Stimulated activated naive CD4-positive, alpha-beta T cell treated with Interleukin-2 at 50 U/mL for 16 hours (primary cell): ENCODE results near the gene UBR3.
"Not testable (repeated sequence)": the region's sequence is repeated elsewhere in the genome, so short reads cannot be mapped to it uniquely, and the experiment has no call there.

Source experiments
- DNase-seq: peaks from one replicate; lab custom pipeline; 2025; lab: John Stamatoyannopoulos, UW

Gene UBR3

DNA sequence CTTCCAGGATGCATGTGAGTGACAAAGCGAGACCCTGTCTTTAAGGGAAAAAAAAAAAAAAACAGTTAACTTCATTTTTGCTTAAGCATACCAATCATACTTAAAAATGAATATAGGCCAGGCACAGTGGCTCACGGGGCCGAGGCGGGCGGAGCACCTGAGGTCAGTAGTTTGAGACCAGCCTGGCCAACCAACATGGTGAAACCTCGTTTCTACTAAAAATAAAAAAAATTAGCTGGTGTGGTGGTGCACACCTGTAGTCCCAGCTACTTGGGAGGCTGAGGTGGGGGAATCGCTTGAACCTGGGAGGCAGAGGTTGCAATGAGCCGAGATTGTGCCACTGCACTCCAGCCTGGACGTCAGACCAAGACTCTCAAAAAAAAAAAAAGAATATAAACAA lies 44.1 kb downstream of the UBR3 start:
- DNase-seq, result not testable (repeated sequence)

DNA sequence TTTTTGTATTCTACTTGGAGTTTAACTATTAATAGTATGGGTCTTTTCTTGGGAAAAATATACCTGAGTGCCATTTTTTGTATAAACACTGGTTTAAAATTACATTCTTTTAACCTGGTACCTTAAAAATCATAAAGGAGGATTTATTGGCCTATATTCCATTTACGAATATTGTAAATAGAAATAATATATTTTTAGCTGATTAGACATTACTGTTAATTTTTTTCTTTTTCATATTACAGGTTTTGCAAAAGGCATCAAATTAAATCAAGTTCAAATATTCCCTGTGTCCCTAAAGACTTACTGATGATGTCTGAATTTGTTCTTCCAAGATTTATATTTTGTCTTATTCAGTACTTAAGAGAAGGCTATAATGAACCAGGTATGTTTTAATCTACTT lies 44.7 kb downstream of the UBR3 start:
- DNase-seq, result no peak

DNA sequence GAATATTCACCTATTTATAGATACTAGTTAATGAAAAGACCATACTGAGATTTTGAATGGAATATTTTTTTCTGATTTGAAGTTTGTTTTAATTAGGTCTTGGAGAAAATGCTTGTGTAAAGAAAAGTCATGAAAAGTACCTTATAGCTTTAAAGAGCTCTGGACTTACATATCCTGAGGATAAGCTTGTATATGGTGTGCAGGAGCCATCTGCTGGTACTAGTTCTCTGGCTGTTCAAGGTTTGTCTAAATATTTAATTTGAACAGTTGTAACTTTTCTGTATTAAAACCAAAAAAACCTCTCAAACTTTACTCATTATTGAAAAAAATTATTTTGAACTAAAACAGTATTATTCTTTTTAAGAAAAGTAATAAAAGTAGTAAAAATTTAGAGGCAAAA lies 50.1 kb downstream of the UBR3 start:
- no peak for DNase-seq

DNA sequence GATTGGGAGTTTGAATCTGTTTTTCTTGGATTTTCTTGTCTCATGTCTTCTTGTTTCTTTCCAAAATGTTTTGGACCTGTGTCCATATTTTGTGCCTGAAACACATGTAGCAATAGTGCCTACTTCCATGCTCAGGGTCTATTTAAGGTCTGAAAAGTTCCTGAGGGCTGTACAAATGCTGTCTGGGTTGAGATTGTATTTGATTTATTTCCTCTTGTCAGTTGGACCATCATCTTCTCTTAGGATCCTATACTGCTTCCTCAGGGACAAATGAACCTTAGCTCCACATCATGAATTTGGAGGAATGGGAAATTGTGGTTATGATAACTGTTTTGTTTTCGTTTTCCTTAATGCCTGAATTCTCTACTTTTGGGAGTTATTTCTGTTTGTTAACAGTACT lies 59.9 kb downstream of the UBR3 start:
- no peak for DNase-seq

DNA sequence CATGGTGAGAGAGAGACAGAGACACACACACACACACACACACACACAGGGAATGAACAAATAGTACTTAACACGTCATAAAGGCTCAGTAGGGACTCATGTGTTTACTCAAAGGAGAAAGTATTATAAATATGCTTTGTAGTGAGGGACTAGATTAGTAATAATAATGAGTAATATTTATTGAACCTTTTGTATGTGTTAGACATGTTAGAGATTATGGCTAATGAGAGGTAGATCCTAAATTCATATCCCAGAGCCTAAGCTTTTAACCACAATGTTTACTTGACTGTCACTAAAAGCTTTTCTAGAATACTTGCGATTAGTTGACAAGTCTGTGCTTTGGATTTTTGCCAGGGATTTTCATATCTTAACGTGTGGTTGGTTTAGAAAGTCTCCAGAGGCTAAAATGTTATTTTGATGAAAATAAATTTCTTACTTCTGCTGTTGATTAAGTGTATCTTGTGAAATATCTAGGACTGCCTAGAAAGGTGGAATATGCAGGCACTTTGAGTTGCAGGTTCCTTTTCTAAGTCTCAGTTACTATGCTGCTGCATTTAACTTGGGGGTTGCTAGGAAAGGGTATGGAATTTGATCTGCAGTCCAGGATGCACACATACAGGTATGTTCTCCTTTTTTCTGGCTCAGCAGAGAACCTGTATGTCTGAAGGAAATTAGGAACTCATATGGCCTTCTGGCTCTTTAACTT lies 64.5 kb downstream of the UBR3 start:
- no peak for DNase-seq

DNA sequence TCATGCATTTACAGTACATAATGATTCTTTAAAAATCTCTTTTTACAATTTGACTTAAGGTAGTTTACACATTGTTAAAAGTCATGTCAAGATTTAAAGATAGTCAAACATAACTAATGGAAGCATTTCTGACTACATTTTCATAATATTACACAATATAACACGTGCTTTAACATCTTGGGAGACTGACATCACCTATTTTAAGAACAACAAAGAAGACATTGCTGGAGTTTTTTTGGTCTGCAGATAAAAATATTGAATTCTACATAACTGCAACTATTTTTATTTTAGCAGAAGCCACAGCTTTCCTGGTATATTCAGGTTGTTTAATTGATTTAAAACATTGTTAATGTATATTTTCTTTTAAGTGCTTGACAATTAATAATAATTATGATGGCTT lies 65.7 kb downstream of the UBR3 start:
- DNase-seq, result no peak

DNA sequence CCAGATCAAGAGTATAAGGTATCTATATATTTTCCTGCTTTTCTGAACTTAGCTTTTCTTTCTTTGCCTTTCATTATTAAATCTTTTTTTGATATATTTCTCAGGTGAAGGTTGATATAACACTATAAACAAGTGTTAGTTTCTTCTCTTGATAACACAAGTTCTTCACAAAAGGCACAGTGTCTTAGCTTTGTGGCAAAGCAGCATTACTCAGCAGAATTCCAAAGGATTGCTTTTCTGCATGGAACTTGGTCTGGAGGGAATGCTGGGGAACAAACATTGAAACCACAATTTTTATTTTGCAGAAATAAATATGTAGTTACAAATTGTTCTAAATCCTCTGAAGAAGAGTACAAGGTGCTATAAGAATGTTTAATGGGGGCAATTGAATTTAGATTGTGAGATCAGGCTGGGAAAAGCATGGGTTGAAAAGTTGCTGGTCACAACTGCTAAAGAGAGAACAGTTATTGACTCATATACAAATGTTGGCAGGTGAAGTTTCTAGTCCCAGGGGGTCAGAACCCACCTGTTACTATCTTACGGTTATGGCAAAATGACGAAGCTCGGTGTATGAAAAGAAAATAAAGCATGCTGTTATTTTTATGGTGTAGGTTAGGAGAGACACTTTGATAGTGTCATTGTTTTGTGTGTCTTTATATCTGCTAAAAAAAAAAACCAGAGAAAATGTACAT lies 68.2 kb downstream of the UBR3 start:
- DNase-seq, result no peak

DNA sequence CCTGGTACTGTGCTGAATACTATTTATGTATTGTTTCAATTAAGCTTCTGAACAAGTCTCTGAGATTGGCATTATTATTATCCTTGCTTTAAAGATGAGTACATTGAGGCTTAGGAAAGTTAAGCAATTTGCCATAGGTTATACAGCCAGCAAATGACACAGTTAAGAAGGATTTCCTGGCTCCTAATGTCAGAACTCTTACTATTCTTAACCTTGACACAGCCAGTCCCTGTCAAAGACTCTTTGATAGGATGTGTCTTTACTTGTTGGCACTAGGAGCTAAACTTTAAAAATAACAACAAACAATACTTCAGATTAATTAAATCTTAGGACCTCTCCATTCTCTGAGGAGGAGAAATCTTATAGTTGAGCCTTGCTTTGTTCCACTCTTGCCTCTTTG lies 70.6 kb downstream of the UBR3 start:
- no peak for DNase-seq

DNA sequence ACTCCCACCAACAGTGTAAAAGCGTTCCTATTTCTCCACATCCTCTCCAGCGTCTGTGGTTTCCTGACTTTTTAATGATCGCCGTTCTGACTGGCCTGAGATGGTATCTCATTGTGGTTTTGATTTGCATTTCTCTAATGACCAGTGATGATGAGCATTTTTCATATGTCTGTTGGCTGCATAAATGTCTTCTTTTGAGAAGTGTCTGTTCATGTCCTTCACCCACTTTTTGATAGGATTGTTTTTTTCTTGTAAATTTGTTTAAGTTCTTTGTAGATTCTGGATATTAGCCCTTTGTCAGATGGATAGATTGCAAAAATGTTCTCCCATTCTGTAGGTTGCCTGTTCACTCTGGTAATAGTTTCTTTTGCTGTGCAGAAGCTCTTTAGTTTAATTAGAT lies 72.8 kb downstream of the UBR3 start:
- DNase-seq, result not testable (repeated sequence)

DNA sequence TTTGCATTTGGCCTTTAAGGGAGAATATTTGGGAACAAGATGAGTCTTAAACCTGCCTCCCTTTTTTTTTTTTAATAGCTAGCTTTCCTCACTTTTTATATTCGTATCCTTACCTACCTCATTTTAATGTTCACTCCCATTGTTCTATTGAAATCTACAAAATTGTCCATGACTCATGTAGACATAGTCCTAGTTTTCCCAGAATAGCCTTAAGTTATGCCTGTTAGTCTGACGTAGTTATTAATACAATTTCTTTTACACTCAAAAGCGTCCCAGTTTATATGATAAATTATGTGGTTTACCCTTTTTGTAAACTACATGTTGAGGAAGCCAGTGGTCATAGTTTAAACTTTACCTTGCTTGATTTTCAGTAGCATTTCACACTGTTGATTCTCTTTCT lies 73.4 kb downstream of the UBR3 start:
- no peak for DNase-seq

DNA sequence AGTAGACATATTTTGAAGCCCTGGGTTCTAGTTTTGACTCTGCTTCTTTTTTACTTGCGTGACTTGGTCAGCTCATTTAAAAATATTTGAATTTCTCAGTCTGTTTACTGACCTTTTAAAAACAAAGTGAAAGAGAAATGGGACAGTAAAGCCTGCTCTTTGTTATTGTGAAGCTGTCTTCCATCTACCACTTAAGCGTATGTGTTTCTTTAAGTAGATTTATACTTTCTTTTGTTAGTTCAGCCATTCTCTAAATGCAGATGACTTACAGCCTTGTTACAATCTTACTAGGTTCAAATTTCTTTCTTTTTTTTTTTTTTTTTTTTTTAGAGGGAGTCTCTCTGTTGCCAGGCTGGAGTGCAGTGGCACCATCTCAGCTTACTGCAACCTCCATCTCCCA lies 79.5 kb downstream of the UBR3 start:
- DNase-seq, result no peak

DNA sequence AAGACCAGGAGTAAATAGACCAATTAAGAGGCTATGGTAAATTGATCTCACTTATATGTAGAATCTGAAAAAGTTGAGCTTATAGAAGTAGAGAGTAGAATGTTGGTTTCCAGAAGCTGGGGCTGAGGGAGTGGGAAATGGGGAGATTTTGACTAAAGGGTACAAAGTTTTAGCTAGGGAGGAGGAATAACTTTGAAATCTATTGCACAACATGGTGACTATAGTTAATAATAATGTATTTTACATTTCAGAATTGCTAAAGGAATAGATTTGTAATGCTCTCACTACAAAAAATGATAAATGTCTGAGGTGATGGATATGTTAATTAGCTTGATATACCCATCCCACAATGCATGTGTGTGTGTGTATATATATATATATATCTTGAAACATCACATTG lies 82.1 kb downstream of the UBR3 start:
- no peak for DNase-seq

DNA sequence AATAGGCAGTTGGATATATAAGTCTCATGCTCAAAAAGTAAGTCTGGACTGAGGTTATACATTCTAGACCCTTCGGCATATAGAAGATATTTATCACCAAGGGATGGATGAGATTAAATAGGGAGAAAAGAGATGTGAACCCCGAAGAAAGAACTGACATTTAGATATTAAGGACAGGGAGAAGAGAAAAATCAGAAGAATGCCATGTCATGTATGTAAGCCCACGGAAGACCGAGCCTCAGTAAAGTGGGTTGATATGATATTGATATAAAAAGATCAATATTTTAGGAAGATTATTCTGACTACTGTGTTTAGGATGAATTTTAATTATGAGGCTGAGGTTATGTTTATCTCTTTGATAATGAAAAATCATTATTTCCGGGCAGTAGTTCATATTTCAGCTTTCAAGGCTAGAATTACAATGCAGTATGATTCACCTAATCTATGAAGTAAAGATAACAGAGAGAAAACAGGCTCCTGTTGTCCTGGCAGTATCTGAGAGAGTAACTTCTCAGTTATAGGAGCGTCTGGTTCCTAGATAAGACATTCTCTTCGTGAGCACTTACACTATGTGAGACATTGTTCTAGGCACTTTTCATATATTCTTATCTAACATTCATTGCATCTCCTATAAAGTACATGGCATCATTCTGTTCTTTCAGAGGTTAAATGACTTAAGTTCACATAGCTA lies 83.0 kb downstream of the UBR3 start:
- DNase-seq, result no peak

DNA sequence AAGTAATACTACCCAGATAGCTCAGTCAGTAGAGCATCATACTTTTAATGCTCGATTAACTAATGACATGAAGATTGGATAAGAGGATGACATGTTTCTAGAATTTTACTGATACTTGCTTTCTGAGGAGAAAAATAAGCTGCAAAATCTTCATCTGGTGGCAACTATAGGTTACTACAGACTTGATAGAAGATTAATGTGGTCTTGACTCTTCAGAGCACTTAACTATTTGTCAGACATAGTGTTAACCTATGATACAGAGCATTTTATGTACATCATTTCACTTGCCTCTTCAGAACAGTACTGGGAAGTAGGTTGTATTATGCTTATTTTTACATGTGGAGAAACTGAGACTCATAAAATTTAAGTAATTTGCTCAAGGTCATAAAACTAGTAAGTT lies 83.9 kb downstream of the UBR3 start:
- no peak for DNase-seq

DNA sequence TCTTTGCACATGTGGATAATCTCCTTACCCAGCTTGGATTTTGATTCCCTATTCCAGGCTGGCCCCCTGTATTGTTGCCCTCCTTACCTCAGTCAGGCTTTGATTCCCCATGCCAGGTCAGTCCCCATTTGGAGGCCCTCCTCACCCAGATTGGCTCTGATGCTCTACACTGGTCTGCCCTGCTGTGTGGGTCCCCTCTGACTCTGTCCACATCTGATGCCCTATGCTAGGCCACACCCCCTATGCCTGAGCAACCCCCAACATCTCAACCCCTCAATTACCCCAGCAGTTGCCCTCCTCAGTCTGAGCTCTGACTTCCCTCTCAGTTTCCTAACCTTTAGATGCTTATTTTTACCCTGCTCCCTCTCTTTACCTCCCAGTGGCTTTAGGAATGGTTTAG lies 89.4 kb downstream of the UBR3 start:
- no peak for DNase-seq

DNA sequence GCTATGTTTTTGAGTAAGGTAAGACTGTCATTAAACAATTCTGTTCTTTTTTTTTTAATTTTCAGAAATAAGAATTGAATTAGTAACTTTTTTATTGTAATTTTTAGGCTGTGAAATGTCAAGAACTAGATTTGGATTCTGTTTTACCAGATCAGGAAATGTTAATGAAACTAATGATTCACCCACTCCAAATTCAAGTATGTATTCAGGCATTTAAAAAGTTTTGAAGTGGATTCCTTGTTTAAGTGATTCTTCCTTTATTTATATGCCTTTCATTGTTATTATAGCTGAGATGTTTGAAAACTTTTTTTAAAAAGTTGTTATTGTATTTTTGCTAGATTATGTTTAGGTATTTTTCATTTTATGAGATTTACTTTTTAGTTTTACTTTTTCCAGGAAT lies 96.7 kb downstream of the UBR3 start:
- no peak for DNase-seq

DNA sequence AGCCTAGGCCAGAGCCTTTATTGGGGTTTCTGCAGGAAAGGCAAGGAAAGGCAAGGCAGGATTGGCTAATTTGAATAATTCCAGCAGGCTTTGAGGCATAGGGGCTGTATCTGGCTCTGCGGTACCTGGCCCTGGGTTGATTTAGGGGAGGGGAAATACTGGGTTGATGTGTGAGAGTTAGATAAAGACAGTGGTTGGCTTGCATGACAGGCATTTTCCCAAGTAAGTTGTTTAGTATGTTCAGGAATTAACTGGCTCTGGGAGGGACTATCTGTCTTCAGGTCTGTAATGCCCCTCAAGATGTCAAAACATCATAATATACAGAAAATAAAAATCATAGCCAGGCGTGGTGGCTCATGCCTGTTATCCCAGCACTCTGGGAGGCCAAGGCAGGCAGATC lies 98.7 kb downstream of the UBR3 start:
- no peak for DNase-seq

DNA sequence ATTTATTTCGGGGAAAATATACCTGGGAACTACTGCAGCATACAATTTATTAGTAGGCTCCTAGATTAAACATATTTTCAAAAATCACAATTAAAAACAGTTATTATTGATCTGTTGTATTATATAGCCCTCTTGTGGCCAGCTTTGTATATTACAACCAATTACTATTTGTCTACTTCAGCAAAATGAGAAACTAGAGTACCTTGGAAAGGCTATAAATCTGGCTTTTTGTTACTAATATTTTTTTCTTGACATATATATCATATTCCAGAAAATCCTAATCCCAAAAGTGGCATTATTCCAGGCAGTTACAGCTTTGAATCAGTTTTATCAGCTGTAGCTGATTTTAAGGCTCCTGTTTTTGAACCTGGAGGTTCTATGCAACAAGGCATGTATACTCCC lies 101.2 kb downstream of the UBR3 start:
- no peak for DNase-seq

DNA sequence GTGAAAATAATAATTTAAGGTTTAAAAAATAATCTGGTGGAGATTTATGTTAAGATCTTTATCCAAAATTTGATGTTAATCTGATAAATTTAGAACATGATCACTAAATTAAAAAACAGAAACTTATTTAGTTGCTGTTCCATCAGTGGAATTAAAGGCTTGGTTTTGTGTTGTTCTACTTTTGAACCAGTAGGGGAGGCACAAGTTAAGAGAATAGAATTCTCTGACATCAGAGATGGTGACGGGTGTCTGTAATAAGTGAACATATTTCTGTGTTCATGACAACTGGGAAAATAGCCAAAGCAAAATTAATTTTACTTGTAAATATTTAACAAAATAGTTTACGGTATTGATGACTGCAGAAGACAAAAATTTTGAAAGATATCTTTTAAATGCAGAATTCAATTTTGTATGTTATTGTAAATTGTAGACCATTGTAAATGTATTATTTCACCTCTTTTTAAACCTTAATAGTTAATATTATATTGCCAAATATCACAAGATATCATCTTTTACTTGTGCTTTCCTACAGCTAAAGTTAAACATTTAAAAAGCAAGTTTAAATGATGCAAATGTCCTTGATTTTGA lies 106.0 kb downstream of the UBR3 start:
- DNase-seq, result no peak

DNA sequence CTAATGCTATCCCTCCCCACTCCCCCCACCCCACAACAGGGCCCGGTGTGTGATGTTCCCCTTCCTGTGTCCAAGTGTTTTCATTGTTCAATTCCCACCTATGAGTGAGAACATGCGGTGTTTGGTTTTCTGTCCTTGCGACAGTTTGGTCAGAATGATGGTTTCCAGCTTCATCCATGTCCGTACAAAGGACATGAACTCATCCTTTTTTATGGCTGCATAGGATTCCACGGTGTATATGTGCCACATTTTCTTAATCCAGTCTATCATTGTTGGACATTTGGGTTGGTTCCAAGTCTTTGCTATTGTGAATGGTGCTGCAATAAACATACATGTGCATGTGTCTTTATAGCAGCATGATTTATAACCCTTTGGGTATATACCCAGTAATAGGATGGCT lies 109.4 kb downstream of the UBR3 start:
- DNase-seq, result not testable (repeated sequence)

DNA sequence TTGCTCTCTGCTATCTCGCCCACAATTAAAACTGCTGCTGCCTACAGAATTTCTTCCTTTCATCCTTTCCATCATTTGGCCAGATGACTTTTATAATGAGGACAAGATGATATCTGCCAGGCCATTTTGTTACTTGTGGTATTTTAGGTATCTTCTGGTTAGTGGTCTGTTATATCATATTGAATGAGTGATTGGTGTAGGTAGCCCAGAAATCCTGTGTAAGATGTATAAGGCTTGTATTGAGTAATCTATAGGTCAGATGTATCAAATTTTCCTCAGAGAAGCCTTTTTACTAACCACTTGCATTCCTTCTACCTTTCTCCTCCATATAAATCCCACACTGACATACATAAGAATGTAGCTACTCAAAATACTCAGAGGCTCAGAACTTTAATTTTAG lies 118.3 kb downstream of the UBR3 start:
- no peak for DNase-seq

DNA sequence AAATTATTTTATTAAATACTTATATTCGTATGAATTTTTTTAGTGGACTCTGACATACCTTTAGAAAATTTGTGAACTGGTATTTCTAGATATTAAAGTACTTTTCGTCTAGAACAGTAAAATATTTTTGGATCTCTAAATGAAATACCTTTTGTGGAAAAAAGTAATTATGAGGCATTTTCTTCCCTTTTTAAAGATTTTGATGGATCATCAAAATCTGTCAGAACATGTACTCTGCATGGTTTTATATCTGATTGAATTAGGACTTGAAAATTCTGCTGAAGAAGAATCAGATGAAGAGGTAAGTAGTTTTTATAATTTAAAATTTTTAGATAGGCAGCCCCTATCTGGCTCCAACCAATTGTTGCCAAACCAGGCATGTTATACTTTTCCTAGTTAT lies 118.8 kb downstream of the UBR3 start:
- DNase-seq, result no peak

DNA sequence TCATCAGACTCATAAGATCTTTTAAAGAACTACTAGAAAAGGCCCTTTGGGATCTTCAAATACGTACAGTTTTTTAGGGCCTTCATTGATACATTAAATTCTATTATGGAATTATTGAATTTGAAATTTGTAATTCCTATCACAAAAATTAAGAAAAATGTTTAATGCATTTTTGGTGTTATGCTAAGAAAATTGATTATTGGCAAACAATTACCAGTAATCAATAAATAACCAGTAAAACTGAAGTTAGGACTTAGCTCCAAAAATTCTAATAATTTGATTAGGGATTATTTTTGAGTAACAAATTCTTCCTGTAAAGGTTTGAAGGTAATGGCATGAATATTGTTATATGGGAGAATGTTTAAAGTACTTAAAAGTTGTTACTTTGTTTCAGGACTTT lies 119.3 kb downstream of the UBR3 start:
- no peak for DNase-seq
